ENCODE data around the gene TMEM132D. TPM values are rescaled to one million over a fixed set of nuclear protein-coding genes. Genes with fewer than 3 reads are reported as not detected.
"Not testable (repeated sequence)": the region's sequence is repeated elsewhere in the genome, so short reads cannot be mapped to it uniquely, and the experiment has no call there.

The TMEM132D gene
- total and polyA plus RNA-seq, 2 experiments from 2014 or later: 2.0 to 2.4 TPM

DNA sequence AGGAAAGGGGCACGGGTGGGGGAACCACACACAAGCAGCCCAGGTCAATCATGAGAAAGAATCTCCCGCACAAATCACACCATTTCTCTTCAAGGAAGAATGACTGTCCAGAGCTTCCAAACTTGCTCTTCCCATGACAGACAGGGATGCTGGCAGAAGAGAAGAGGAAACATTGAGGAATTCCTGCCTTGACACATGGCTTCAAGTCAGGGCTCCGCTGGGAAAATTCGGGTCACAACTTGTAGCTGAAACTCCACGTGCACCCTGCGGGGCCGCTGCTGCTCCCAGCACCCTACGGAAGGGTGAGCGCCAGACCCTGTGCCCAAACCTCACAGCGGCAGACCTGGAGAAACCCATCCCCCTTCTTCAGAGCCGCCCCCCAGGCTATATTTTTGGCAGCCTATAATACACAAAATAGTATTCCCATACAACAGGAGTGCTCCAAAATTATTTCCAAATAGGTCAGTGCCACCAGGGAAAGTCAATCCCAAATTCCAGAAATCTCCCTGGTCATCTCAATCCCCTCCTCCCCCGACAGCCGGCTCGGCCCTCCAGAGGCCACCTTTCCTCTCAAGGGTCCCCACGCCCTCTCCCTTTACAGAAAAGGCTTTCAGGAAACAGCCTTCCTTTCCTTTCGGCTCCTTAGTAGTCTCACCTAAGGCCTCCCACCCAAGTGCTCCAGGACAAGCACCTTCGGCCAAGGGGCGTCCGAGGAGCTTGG is 1.3 kb downstream of the TMEM132D start:
- WGBS (ENCODE audit: low lambda C conversion rate, missing lambda C conversion rate): 7% methylated on average over 18 of the region's 19 CpGs
- TF ChIP-seq EZH2phosphoT487 (IDR thresholded peaks at IDR 0.05; ENCODE audit: low read depth, severe bottlenecking, unreplicated experiment) (no peak), EZH2 (IDR thresholded peaks at IDR 0.05; ENCODE audit: borderline replicate concordance) (no peak)
- TF ChIP-seq, protein P1, sequence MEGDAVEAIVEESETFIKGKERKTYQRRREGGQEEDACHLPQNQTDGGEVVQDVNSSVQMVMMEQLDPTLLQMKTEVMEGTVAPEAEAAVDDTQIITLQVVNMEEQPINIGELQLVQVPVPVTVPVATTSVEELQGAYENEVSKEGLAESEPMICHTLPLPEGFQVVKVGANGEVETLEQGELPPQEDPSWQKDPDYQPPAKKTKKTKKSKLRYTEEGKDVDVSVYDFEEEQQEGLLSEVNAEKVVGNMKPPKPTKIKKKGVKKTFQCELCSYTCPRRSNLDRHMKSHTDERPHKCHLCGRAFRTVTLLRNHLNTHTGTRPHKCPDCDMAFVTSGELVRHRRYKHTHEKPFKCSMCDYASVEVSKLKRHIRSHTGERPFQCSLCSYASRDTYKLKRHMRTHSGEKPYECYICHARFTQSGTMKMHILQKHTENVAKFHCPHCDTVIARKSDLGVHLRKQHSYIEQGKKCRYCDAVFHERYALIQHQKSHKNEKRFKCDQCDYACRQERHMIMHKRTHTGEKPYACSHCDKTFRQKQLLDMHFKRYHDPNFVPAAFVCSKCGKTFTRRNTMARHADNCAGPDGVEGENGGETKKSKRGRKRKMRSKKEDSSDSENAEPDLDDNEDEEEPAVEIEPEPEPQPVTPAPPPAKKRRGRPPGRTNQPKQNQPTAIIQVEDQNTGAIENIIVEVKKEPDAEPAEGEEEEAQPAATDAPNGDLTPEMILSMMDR (IDR thresholded peaks at IDR 0.05; ENCODE audit: poor library complexity): no peak
- no peaks in the 10 kb centered on the region for H3K36me3 ChIP-seq (replicated peaks; ENCODE audit: insufficient read depth, low read depth)
- H3K9me2 ChIP-seq (replicated peaks; ENCODE audit: insufficient read depth): no peaks in the 10 kb centered on the region
- H3K79me2 ChIP-seq: no peaks in the 10 kb centered on the region
- no peaks in the 10 kb centered on the region for H4K20me1 ChIP-seq (ENCODE audit: insufficient read depth, poor library complexity, severe bottlenecking)
- no peak for DNase-seq (ENCODE audit: low spot score)
- H3K4me3 ChIP-seq: no peak overlapping the region
- no peak overlapping the region for H2AFZ ChIP-seq
- H3K9me3 ChIP-seq (ENCODE audit: low read depth): no peaks in the 10 kb centered on the region
- H3K27me3 ChIP-seq: peaks cover 78% of the 10 kb centered on the region
- peak overlapping the region; percentile 74 for H3K4me2 ChIP-seq
- no peak overlapping the region for H3K27ac ChIP-seq
- no peaks in the 10 kb centered on the region for H3K4me1 ChIP-seq (ENCODE audit: insufficient read depth)

- Histone ChIP-seq H3K4me2 (peak overlapping the region; percentile 74), H3K79me2 (no peaks in the 10 kb centered on the region), H4K20me1 (ENCODE audit: insufficient read depth, poor library complexity, severe bottlenecking) (no peaks in the 10 kb centered on the region), H3K9me3 (ENCODE audit: low read depth) (no peaks in the 10 kb centered on the region), H3K4me3 (no peak overlapping the region), H2AFZ (no peak overlapping the region), H3K9me2 (replicated peaks; ENCODE audit: insufficient read depth) (no peaks in the 10 kb centered on the region), H3K27me3 (peaks cover 65% of the 10 kb centered on the region), H3K4me1 (ENCODE audit: insufficient read depth) (no peaks in the 10 kb centered on the region), H3K36me3 (replicated peaks; ENCODE audit: insufficient read depth, low read depth) (no peaks in the 10 kb centered on the region), H3K27ac (no peak overlapping the region)
- DNase-seq (ENCODE audit: low spot score): peak; percentile 25
- 78% methylated on average over 2 of the region's 2 CpGs for WGBS (ENCODE audit: low lambda C conversion rate, missing lambda C conversion rate)
- TF ChIP-seq, protein P1 (IDR thresholded peaks at IDR 0.05; ENCODE audit: poor library complexity): no peak
- no peak for TF ChIP-seq EZH2phosphoT487 (IDR thresholded peaks at IDR 0.05; ENCODE audit: low read depth, severe bottlenecking, unreplicated experiment)
- no peak for TF ChIP-seq EZH2 (IDR thresholded peaks at IDR 0.05; ENCODE audit: borderline replicate concordance)
These were observed 2.6 kb downstream of the TMEM132D start for GRCh38 chr12:129901254-129901653.

- Histone ChIP-seq H3K9me3 (ENCODE audit: low read depth) (no peaks in the 10 kb centered on the region), H3K79me2 (no peaks in the 10 kb centered on the region), H2AFZ (no peak overlapping the region), H3K27ac (no peak overlapping the region), H4K20me1 (ENCODE audit: insufficient read depth, poor library complexity, severe bottlenecking) (no peaks in the 10 kb centered on the region), H3K4me3 (no peak overlapping the region), H3K4me1 (ENCODE audit: insufficient read depth) (no peaks in the 10 kb centered on the region), H3K4me2 (no peak overlapping the region), H3K27me3 (peaks cover 56% of the 10 kb centered on the region), H3K36me3 (replicated peaks; ENCODE audit: insufficient read depth, low read depth) (no peaks in the 10 kb centered on the region), H3K9me2 (replicated peaks; ENCODE audit: insufficient read depth) (no peaks in the 10 kb centered on the region)
- WGBS (ENCODE audit: low lambda C conversion rate, missing lambda C conversion rate): 79% methylated on average over 10 of the region's 10 CpGs
- TF ChIP-seq EZH2phosphoT487 (IDR thresholded peaks at IDR 0.05; ENCODE audit: low read depth, severe bottlenecking, unreplicated experiment): no peak
- no peak for TF ChIP-seq EZH2 (IDR thresholded peaks at IDR 0.05; ENCODE audit: borderline replicate concordance)
- TF ChIP-seq, protein P1 (IDR thresholded peaks at IDR 0.05; ENCODE audit: poor library complexity): no peak
- DNase-seq (ENCODE audit: low spot score): no peak
These were observed 3.5 kb downstream of the TMEM132D start for GRCh38 chr12:129900306-129900705.

DNA sequence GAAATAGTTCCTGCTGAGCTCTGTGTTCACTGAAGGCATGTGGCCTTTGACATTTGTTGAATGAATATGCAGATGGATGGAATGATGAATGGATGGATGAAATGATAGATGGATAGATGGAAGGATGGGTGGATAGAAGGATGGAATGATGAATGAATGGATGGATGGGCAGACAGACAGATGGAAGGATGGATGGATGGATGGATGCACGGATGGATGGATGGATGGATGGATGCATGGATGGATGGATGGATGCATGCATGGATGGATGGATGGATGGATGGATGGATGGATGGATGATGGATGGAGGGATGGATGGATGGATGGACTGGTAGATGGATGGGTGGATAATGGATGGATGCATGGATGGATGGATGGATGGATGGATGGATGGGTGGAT is 4.8 kb downstream of the TMEM132D start:
- H3K4me3 ChIP-seq; H3K79me2 ChIP-seq; H3K4me1 ChIP-seq (ENCODE audit: insufficient read depth); H3K9me3 ChIP-seq (ENCODE audit: low read depth); H4K20me1 ChIP-seq (ENCODE audit: insufficient read depth, poor library complexity, severe bottlenecking); DNase-seq (ENCODE audit: low spot score); H2AFZ ChIP-seq; H3K36me3 ChIP-seq (replicated peaks; ENCODE audit: insufficient read depth, low read depth); H3K27ac ChIP-seq; H3K9me2 ChIP-seq (replicated peaks; ENCODE audit: insufficient read depth); H3K4me2 ChIP-seq: not testable (repeated sequence)
- peaks cover 43% of the 10 kb centered on the region for H3K27me3 ChIP-seq
- WGBS (ENCODE audit: low lambda C conversion rate, missing lambda C conversion rate): 92% methylated on average over 1 of the region's 1 CpG
